GM21825 (cell line): ENCODE measurements around the gene PDAP1.
"Not testable (repeated sequence)": the region's sequence is repeated elsewhere in the genome, so short reads cannot be mapped to it uniquely, and the experiment has no call there.

ENCODE experiments used
- ATAC-seq: cut with Tn5 transposase; IDR thresholded peaks from one replicate; pipeline ENCODE4 v1.9.1; 2021; ENCODE audit warnings: mild to moderate bottlenecking, moderate library complexity; ENCODE audit not compliant: unreplicated experiment

PDAP1 gene

DNA sequence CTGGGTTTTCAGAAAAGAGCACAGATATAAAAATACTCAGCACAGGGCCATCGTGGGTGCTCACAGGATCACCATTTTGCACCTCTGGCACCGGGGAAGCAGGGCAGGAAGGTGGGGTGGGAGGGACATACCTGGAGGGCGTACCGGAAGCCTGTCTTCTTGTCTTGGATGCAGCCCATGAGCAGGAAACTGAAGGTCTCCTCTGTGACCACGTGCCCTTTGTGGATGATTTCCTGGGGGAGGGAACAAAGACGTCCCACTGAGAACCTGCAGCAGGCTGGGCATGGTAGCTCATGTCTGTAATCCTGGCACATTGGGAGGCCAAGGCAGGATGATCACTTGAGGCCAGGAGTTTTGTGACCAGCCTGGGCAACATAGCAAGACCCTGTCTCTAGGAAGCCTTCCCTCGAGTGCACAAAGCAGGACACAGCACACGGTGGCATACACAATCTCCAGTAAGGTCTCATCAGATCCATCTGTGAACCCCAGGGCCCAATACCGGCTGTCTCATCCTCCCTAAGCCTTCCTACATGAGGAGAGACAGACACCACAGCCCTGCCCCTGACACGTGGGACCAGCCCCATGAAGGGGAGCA, 20.7 kb upstream of the PDAP1 start:
- ATAC-seq = no peak

DNA sequence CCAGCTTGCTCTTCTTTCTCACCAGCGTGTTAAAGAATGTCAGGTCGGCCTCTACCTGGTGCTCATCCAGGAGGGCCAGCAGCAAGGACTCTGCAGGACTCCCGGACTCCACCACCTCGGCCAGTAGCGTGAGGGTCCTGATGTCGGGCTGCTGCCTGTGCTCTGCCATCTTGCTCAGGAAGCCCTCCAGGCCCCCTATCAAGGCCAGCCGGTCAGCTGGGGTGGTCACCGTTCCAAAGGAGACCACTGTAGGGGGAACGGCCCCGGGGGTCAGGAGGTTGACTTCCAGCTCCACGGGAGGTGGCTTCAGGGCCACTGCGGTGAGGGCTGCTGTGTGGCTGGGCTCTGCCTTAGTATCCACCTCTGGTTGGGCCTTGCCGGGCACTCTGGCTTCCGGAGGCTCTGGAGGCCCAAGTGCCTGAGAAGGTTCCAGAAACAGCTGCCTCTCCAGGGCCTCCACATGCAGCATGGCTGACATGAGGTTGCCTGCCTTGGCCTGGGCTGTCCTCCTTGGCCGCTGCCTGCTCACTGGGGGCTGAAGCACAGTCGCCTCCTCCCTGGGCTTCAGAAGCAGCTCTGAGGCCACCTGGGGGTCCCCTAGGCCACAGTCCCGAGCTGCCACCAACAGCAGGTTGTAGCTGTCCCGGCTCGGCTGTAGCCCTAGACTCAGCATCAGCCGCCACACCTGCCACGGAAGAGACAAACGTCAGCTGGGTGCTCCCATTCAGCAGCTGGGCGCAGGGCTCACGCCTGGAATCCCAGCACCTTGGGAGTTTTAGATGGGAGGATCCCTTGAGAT, 16.7 kb upstream of the PDAP1 start:
- ATAC-seq = no peak

DNA sequence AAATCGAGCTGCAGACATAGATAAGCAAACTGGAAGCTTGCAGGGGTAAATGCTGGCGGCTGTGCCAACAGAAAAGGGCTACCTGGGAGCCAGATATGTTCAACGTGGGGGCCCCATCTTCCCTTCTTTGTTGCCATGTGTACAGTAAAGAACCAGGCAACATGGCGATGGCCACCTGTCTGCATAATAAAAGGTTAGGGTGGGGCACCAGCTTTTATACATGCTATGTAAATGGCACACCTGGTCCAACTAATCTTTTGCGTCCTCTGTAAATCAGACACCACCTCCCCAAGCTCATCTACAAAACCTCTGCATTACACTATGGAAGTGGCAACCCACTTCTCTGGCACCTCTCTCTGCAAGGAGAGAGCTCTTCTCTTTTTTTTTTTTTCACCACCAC, 14.2 kb upstream of the PDAP1 start:
- no peak for ATAC-seq

DNA sequence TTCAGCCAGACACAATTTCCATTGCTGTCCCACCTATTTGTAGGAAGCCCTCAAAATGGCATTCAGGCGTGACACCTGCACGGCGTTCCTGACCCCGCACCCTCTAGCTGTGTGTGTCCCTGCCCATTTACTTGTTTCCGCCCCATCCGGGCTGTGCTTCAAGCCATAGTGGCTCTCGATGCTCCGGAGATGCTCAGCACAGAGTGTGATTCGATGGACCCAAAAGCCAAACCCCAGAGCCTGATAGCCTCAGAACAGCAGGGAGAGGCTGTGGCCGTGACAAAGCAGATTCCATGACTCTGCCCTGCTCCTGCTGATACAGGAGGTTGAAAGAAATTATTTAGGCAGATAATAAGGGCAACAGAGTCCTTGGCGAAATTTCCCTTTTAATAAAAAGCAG, 13.8 kb upstream of the PDAP1 start:
- no peak for ATAC-seq

DNA sequence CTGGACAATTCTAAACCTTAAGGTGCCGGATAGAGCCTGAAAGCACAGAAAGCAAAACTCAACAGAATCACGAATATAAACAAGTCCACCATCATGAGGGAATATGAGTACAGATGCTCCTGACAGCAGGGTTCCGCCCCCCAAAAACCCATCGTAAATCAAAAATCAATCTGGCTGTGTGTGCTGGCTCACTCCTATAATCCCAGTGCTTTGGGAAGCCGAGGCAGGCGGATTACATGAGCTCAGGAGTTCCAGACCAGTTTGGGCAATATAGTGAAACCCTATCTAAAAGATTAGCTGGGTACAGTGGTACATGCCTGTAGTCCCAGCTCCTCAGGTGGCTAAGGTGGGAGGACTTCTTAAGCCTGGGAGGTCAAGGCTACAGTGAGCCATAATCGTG, 12.6 kb upstream of the PDAP1 start:
- no peak for ATAC-seq

DNA sequence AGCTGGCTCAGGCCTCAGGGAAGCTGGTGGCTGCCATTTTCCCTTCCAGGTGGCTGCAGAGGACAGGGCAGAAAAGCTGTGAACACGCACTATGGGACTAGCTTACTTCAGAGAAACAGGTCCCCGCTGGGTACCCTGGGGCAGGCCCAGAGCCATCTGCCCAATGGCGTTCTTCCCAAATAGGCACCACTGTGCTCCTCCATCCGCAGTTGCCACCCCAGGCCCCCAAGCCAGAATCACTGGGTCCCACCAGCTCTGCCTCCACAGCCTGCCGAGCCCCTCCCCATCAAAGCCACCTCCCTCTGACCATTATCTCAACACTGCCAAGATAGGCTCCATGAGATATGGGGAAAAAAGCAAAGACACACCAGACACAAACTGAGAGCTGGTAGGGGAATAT, 11.8 kb upstream of the PDAP1 start:
- no peak for ATAC-seq

DNA sequence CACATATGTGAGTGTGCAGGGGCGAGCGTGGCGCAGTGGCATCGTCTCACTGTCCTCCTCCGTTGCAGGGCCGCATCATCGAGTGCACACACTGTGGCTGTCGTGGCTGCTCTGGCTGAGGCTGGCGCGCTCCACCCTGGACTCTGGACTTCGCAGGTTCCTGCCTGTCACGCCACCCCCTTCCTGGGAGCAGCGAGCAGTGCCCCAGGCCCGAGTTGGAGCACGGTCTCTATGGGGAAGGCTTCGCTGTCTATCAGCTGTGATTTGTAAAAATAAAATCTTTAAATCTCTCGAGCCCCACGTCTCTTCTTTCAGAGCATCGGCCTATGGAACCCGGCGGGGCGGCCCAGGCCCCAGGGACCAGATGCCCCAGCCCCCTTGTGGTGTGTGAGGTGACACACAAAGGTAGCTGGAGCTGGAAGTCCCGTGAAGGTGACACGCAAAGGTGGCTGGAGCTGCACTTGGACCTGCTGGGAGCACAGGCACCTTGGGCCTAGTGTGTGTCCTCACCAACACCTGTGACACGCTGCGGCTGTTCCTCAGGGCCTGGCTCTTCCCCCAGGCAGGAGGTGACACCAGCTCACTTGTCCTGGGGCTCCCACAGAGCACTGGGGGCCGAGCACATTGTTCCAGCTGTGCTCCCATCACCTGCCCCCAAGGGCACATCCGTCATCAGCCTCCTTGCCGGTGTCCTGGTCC, 11.1 kb upstream of the PDAP1 start:
- ATAC-seq = no peak

DNA sequence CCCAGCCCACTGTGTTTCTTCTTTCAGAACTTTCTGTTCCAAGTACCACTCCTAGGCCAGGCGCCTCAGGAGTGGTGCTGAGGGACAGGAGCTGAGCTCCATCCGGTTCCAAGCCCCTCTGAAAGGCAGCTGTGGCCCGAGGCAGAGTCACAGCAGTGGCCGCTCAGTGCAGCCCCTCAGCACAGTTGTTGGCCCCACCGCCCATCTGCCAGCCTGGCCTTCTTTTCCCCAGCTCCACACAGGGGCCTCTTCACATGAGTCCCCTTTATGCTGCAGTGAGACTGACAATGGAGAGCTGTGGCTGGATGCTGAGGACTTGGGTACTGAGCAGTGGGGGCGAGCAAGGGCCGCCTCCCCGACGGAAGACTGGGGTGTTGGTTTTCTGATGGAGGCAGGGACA, 9.9 kb upstream of the PDAP1 start:
- no peak for ATAC-seq

DNA sequence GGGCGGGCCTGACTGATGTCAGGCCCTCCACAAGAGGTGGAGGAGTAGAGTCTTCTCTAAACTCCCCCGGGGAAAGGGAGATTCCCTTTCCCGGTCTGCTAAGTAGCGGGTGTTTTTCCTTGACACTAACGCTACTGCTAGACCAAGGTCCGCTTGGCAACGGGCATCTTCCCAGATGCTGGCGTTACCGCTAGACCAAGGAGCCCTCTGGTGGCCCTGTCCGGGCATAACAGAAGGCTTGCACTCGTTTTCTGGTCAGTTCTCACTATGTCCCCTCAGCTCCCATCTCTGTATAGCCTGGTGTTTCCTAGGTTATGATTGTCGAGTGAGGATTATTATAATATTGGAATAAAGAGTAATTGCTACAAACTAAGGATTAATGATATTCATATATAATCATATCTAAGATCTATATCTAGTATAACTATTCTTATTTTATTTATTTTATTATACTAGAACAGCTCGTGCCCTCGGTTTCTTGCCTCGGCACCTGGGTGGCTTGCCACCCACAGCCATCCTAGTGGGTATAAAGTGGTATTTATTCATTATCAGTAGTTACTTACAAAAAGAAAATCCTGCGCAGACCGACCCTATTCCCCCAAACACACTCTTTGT, 7.2 kb upstream of the PDAP1 start:
- not testable (repeated sequence) for ATAC-seq

DNA sequence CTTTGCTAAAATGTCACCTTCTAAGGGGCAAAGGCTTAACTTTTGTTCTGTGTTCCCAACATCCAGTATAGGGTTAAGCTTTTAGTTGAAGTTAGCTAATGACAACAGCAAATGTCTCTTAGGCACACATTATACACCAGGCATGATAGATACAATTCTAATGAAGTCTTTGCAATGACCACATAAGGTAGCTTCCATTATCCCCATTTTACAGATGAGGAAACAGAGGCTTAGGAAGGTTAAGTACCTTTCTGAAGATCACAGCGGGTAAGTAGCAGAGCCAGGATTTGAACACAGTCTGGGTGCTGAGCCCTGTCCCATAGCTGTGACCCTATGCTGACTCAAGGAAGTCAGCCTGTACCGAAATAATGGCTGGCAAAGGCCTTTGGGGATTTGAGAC, 2.2 kb upstream of the PDAP1 start:
- ATAC-seq = no peak

DNA sequence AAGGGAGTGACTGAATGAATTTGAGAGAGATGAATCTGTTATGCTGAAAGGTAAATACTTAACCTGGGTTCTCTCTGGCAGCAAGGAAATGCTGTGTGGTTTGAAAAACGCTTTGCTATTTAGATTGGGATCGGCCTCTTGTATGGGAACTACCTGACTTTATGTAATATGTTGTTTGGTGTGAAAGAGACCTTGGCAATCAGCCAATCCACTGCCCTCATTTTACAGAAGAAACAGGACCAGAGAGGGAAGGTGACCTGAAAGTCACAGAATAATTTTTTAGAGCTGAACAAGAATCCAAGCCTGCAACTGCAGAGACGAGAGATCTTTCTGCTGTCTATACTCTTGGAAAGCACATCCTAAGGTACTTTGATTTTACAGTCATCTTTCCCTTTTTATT, 1.4 kb upstream of the PDAP1 start:
- no peak for ATAC-seq

DNA sequence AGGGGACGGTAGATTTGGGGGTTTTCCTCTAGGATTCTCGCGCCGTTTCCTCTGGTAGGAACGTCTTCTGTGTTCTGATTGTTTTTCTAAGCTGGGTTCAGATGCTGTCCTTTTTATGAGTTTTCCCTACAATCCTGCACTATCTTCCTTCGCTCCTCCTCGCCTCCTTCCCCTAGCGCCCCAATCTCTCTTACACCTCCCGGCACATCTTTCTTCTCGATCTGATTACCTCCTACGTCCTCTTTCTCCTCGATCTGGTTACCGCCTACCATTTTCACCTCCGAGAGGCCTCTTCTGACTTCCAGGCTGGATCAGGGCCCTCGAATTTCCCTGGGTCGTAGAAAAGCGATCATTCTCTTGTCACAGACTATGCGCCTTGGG, 785 bp upstream of the PDAP1 start:
- no peak for ATAC-seq

DNA sequence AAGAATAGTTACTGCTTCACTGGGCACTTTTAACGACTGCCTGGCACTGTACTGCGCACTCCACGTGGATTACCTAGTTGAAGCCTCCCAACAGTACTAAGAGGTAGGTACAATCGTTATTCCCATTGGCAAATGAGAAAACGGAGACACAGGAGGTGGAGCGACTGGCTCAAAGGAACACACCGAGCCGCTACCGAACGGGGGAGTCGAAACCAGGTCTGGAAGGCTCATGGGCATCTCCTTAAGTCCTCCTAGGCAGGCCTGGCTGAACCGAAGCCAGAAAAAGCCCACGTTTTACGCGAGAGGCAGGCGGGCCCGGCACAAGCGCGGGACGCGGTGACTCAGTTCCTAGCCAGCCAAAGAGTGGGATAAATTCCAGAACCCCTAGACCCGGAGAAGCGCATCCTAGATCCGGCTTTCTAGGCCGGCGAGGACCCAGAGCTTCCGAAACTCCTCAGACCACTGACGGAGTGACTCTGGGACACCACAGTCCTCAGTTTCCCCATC, 472 bp downstream of the PDAP1 start:
- ATAC-seq = peak; percentile 10

DNA sequence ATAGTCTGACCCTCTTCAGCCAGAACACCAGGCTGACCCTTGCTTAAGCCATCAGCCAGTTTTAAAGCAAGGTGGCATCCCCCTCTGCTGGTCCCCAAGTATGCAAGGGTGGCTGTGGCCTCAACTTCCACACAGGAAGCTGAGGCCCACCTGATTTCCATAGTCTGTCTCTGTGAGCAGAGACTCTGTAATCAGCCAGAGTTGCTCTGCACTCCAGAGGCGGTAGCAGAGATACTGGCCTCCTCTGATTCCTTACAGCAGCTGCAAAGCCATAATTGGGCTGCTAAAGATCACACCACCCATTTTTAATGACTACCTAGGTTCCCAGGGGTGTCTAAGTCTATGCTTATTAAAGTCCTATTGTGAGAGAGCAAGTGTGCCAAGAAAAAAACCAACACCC, 1.8 kb downstream of the PDAP1 start:
- ATAC-seq = no peak

DNA sequence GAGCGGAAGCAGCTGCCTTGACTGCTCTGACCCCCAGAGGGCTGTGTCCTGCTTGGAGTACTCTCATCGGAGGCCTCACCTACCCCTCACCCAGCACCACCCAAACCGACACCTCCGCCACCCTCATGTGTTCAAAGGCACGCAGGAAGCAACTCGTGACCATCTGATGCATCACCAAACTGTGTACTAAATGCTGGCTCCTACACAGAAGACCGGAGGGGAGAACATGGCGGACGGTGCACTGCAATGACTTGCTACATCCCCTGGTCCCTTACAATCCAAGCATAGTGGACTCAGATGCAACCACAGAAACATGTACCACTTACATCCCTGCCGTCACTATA, 3.4 kb downstream of the PDAP1 start:
- ATAC-seq = no peak

DNA sequence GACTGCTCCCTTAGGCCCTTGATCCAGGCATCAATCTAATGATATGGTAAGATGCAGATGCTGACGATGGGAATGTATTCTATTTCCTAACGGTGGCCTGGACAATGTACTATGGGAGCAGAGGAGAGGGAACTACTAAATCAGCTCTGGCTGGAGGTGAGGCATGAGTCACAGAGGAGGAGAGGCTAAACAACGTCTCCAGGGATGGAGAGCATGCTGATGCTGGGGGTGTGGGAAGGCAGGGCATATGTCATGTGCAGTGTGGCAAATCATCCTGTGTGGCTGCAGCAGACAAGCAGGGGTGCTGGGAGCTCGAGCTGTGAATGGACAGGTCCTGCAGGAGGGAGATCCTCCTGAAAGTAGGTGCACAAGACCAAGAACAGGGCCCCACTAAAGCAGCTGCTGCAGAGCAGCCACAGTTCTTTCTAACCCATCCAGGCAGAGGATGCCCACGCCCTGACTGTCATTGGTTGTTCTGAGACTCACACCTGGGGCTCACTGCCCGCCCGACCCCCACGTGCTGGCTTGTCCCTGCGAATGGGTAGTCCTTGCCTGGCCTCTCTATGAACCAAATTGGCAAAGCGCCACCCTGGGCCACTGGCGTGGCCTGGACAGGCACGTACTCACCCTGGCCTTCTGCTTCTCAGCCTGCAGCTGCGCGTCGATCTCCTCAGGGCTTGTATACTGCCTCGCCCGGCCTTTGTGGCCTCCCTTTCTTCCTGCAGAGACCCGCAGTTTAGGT, 4.0 kb downstream of the PDAP1 start:
- no peak for ATAC-seq

DNA sequence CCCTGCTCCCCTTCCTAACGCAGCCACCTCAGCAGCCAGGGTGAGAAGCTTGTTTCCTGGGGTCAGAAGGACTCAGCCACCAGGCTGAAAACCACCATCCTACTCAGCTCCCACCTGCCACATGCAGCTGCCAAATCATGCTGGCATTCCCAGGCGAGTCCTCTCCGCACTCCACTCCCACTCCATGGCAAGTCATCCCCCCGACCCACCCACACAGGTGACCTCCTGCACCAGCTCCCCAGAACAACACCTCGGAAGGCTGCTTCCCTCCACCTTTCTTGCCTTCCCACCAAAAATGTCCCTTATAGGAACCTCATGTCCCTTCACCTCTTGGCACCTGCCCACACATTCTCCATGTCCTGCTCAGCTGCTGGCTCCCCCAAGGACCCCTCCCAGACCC, 4.6 kb downstream of the PDAP1 start:
- no peak for ATAC-seq

DNA sequence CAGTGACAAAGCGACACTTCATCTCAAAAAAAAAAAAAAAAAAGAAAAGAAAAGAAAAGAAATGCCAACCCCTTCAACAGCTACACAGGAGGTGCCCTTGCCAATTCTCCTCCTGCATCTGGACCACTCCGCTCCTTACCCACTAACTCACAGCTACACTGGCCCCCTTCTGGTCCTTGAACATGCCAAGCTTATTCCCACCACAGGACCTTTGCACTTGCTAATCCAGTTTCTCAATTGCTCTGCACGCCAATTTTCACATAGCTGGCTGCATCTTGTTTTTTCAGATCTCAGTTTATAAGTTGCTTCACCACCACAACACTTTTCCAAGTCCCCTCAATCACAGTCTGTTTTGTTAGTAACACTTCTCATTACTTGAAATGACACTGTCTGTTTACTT, 5.5 kb downstream of the PDAP1 start:
- no peak for ATAC-seq

DNA sequence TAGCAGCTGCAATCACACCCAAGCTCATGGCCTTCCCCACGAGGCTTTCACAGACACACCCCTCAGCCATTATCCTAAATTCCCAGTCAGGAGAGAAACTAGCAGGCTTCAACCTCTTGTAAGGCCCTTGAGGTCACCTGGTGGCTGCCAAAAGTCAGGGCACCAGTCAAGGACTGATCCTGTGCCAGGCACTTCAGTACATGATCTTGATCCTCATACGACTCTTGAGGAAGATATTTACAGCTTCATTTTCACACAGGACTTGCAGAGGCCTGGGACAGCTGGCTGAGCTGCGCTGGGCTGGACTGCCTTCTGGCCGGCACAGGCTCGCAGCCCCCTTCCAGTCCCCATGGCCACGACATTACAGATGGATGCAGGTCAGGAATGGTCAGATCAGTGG, 8.8 kb downstream of the PDAP1 start:
- no peak for ATAC-seq

DNA sequence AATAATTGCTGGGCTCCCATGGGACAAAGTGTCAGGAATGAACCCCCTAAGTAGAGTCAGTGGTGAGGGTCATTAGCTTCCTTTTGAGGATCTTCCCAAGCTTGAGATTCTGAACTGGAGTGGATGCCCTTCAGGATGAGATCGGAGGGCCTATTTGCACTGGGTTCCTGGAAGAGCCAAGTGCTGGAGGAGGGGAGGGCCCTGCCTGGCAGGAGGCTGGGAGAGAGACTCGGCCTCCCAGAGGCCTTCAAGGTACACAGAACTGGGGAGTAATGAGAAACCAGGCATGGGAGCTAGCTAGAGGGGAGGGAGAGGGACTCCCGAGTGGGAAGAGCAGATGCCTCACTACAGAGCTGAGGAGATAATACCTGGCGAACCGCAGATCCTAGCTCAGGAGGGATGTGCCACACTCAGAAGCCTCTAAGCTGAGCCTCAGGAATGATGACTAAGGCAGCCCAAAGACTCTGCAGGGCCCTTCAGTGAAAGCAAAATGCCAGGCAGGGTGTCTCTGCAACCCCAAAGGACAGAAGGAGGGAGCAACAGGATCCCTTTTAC, 9.4 kb downstream of the PDAP1 start:
- ATAC-seq = no peak
